Right lobe of liver (tissue), 4 donors: ENCODE results near the gene SAMD5.

Experiments
- CTCF ChIP-seq, 4 donors: fragments of 200-600 bp in 3 of 4; fragments of 450-650 bp in 1 of 4; IDR thresholded peaks; one replicate each; pipeline versions ENCODE4 v1.5.1 to v1.8.0; 2016 to 2022; ENCODE audit warnings: antibody characterized with exemption in 4 of 4, mild to moderate bottlenecking in 2 of 4
- POLR2A ChIP-seq: fragments of 450-650 bp; IDR thresholded peaks from one replicate; pipeline ENCODE4 v1.6.1; 2017; ENCODE audit warnings: antibody characterized with exemption, mild to moderate bottlenecking
- donor health status: DM: no; HTN: no; CAD: no.
- donor health status: DM: no; HTN: no; CAD: no.
- donor health status: DM: no; HTN: yes; CAD: no.

GRCh38 chr6:147566244-147566898 lies 57.9 kb downstream of the SAMD5 start:
- TF ChIP-seq CTCF (IDR thresholded peaks at IDR 0.05): no peak
- TF ChIP-seq POLR2A: no peak
